GM18873 (cell line): ENCODE data around the gene ADIRF.
"Not testable (repeated sequence)": the region's sequence is repeated elsewhere in the genome, so short reads cannot be mapped to it uniquely, and the experiment has no call there.

ENCODE experiments used
- ATAC-seq: cut with Tn5 transposase; IDR thresholded peaks from one replicate; pipeline ENCODE4 v1.9.1; 2021; ENCODE audit warnings: mild to moderate bottlenecking, moderate library complexity, moderate number of reproducible peaks; ENCODE audit not compliant: unreplicated experiment, low FRiP score

The ADIRF gene

DNA sequence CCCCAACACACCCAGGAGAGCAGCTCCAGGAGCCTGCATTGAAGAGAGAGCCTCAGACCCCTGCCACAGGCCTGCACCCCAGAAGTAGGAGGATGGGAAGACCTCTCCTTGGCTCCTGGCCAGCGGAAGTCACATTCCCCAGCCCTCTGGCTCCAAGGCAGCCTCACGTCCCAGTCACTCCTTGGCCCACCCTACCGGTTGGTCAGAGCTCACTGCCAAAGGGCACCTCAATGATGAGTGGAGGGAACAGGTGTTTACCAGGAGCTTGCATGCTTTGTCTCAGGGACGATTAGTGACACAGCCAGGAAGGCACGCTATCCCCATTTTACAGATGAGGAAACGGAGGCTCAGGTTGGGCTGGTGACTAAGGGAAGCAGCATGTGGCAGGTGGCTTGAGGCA, 50.8 kb downstream of the ADIRF start:
- not testable (repeated sequence) for ATAC-seq

GRCh38 chr10:87019504-87019903, 51.2 kb downstream of the ADIRF start:
- not testable (repeated sequence) for ATAC-seq

DNA sequence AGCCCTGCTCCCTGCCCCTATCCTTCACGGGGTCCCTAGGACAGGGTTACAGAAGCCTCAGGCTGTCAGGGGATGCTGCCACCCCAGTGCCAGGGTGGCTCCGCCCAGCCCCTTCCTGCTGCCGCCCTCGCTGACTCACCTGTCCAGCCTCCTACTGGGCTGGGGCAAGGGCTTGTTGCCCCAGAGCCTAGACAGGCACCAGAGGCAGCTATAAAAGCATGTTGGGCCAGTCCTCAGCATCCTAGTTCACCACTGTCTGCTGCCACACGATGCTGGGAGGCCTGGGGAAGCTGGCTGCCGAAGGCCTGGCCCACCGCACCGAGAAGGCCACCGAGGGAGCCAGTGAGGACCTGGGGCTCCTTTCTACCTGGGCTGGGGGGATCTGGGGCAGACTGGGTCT, 51.8 kb downstream of the ADIRF start, which contains the start of gene FAM25A:
Gene FAM25A, plus strand, starts transcription at position 239 of the 400 bp plus-strand sequence. Its CDS starts 31 bp downstream, at position 270.
- not testable (repeated sequence) for ATAC-seq
